Tibial nerve (tissue), 3 donors: Measurements from ENCODE around the gene TMEM161A.

ENCODE experiments used
- POLR2A ChIP-seq, 2 donors: fragments of 450-650 bp; IDR thresholded peaks; one replicate each; pipeline ENCODE4 v1.6.1; 2017; ENCODE audit warnings: antibody characterized with exemption in 2 of 2, mild to moderate bottlenecking in 2 of 2, moderate library complexity in 2 of 2
- TF ChIP-seq, protein P1 (sequence below), 5 experiments: fragments of 200-600 bp in 3 of 5; fragments of 450-650 bp in 2 of 5; sonication (generic) in 3 of 5; IDR thresholded peaks; one replicate each; pipeline ENCODE4 v1.5.1; 2016 to 2019; ENCODE audit warnings: antibody characterized with exemption in 5 of 5, mild to moderate bottlenecking in 3 of 5, moderate library complexity in 2 of 5

DNA sequence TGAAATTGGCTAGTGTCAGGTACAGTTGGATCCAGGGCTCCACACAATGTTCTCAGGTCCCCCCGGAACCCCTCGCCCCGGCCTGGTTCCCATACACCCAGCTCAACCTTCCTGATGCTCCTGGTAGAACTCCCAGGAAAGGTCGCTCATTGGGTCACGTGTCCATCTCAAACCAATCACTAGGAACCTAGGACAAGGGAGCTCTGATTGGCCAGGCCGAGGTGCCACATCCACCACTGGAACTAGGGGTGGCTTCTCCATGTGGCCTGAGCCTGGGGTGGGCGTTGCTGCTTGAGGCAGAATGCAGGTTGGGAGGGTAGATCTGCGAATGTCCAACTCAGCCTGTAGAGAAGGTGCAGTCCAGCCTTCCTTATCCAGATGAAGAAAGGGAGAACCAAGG is 38.7 kb upstream of the TMEM161A start:
- TF ChIP-seq, protein P1, sequence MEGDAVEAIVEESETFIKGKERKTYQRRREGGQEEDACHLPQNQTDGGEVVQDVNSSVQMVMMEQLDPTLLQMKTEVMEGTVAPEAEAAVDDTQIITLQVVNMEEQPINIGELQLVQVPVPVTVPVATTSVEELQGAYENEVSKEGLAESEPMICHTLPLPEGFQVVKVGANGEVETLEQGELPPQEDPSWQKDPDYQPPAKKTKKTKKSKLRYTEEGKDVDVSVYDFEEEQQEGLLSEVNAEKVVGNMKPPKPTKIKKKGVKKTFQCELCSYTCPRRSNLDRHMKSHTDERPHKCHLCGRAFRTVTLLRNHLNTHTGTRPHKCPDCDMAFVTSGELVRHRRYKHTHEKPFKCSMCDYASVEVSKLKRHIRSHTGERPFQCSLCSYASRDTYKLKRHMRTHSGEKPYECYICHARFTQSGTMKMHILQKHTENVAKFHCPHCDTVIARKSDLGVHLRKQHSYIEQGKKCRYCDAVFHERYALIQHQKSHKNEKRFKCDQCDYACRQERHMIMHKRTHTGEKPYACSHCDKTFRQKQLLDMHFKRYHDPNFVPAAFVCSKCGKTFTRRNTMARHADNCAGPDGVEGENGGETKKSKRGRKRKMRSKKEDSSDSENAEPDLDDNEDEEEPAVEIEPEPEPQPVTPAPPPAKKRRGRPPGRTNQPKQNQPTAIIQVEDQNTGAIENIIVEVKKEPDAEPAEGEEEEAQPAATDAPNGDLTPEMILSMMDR (IDR thresholded peaks at IDR 0.05): no peak
- TF ChIP-seq POLR2A (IDR thresholded peaks at IDR 0.05): no peak
